Measurements from ENCODE around the gene TOLLIP.

- TF ChIP-seq ZNF175 (CRISPR knock-in tag; IDR thresholded peaks at IDR 0.05; ENCODE audit: low read depth) (no peak), SNRNP70 (optimal IDR thresholded peaks at IDR 0.05; ENCODE audit: low read depth, low read length) (no peak), KAT2B (IDR thresholded peaks at IDR 0.05; ENCODE audit: low read depth, low read length) (no peak), CTCF (IDR thresholded peaks at IDR 0.05 in 2 of 3, conservative IDR thresholded peaks at IDR 0.05 in 1 of 3; ENCODE audit: insufficient read depth in 2 of 3, low read depth in 1 of 3, low read length in 3 of 3) (no peak), BMI1 (IDR thresholded peaks at IDR 0.05; ENCODE audit: low read length) (no peak)
These were observed 40.8 kb upstream of the TOLLIP start for GRCh38 chr11:1350086-1350725.

Data from K562 (cell line).